Fibroblast of skin of right biceps (primary cell): ENCODE data around the gene NOXO1.

Source experiments
- DNase-seq: peaks from one replicate; pipeline ENCODE4 v3.0.0-alpha.2; 2013

NOXO1 gene

DNA sequence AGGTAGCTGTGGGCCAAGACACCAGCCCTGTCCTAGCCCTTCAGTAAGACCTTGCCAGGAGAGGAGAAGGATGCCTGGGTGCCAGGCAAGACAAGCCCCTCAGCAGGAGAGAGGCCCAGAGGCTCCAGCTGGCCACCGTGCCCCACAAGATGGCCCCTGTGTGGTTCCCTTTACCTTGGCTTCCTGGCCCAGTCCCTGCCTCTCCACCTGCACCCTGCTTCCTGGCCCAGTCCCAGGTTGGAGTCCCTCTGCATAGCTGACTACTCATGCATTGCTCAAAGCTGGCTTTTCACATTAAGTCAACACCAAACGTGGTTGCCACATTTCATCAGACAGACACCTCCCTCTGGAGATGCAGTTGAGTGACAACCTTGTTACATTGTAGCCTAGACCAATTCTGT is 12.5 kb upstream of the NOXO1 start:
- DNase-seq = peak; percentile 26

DNA sequence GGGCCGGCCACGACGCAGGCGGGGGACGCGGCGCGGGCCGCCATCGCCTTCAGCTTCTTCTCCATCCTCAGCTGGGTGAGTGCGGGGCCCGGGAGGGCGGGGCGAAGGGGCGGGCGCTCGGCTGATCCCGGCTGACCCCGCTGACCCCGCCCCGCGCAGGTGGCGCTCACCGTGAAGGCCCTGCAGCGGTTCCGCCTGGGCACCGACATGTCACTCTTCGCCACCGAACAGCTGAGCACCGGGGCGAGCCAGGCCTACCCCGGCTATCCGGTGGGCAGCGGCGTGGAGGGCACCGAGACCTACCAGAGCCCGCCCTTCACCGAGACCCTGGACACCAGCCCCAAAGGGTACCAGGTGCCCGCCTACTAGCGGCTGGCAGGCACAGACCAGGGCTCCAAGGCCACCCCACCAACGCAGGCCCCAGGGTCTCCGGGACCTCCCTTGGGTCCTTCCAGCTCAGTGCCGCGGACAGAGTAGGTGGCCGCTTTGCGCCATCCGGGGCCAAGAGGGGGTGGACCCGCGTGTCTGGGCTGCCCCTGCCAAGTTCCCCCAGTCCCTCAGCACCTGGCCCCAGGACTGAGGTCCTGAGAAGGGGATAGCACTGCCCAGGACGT is 11.5 kb upstream of the NOXO1 start:
- DNase-seq = no peak

- peak; percentile 92 for DNase-seq
These were observed 10.9 kb upstream of the NOXO1 start for GRCh38 chr16:1991948-1992703.

GRCh38 chr16:1991588-1991947 is 10.3 kb upstream of the NOXO1 start:
- no peak for DNase-seq

DNA sequence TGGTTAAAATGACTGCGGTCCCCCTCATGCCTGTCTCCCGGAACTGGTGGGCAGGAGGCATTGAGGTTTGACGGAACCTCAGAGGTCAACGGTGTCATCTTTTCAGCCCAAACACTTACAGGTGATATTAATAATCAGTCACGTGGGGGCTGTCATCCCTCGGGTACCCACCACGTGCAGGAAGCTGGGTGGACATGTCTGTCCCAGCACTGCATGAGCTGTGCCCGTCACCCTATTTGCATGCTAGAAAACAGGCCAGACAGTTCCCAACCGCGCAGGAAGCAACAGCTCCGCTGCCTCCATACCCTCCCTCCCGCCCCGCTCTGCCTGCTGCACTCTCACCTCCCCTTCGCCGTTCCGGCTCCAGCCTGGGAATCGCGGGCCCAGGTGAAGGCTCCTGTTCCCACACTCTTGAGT is 9.9 kb upstream of the NOXO1 start:
- DNase-seq = no peak

- no peak for DNase-seq
These were observed 9.3 kb upstream of the NOXO1 start for GRCh38 chr16:1990351-1991134.

GRCh38 chr16:1990101-1990350 is 8.8 kb upstream of the NOXO1 start:
- no peak for DNase-seq

DNA sequence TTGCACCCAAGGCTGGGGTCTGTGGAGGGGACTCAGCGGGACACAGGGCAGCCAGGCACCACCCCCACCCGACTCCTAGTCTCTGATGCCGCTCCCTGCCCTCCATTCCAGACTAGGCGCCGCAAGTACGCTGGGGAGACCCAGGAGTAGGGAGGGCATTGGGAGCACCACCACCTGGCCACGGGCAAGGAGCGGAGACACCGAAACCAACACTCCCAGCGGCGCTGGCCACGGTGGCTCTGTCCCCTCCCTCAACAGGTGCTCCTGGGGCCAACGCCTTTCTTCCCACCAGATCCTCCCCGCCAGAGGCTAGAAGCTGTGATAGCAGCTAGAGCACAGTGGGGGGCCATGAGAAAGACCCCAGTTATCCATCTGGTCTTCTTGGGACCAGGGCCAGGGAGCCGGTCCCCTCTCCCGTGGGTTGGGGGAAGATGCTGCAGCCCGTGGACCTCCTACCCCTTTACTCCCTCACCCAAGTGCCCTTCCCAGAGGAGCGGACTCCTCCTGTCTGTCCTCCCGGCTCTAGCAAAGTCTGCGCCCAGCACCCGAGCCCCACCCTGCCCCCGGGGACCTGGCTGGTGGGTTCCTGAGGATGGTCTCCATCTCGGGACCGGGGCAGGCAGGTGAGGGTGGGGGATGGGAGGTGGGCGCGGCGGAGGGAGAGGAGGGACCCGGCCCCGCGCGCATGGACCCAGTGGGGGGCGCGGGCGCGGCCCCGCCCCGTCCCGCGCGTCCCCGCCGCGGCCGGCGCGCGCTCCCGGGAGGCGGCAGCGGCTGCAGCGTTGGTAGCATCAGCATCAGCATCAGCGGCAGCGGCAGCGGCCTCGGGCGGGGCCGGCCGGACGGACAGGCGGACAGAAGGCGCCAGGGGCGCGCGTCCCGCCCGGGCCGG is 8.2 kb upstream of the NOXO1 start, which contains the start of gene SYNGR3:
TSS of gene SYNGR3 (plus strand) at position 762 of the 892 bp plus-strand sequence. CDS start 133 bp downstream, outside the sequence.
- no peak for DNase-seq

DNA sequence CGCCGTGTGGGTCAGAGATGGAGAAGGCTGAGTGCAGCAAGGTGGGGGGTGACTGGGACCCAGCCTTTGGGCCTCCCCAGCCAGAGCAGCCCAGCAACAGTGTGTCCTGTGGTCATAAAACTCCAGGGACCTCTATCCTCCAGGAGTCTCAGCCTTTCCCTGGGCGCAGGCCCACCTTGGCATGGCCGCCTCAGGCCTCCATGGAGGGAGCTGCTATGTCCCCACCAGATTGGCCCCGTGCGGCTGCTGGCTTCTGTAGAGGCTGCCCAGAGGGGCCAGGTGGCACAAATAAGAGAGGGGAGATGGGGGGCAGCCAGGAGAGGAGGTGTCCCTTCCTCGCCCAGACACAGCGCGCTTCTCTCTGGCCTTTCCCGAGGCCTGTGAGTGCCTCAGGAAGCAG is 5.9 kb upstream of the NOXO1 start:
- DNase-seq = no peak

GRCh38 chr16:1985466-1986150 is 4.3 kb upstream of the NOXO1 start:
- DNase-seq = no peak

DNA sequence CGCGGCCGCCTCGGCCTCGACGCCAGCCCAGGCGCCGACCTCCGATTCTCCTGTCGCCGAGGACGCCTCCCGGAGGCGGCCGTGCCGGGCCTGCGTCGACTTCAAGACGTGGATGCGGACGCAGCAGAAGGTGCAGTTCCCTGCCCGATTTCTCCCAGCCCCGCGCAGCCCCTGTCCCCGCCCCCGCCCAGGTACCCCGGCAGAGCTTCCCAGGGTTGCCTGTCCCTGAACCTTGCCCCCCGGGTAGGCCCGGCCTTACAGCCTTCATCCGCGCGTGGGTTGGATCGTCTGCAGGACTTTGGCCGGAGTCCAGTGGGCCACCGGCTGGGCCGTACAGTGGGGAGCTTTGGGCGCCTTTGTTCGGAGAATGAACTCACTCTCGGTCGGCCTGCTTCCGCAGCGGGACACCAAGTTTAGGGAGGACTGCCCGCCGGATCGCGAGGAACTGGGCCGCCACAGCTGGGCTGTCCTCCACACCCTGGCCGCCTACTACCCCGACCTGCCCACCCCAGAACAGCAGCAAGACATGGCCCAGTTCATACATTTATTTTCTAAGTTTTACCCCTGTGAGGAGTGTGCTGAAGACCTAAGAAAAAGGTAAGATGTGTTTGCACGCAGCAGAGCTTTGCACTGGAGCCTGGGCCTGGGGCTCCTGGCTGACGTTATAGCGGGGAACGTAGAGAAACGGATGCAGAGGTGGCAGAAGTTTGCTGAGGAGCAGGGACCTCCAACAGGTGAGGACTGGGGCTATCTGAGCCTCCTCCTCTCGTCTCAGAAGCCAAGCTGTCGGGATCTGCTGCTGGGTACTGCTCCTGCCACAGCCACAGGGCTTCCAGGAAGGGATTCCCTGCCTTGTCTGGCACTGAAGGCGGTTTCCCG is 3.3 kb upstream of the NOXO1 start:
- DNase-seq = no peak

GRCh38 chr16:1983544-1984346 is 2.5 kb upstream of the NOXO1 start, which contains the start of gene GFER:
TSS of gene GFER (plus strand) at chr16:1984193. CDS start at chr16:1984219, 26 bp downstream.
- DNase-seq = peak; percentile 92

GRCh38 chr16:1982991-1983543 is 1.8 kb upstream of the NOXO1 start:
- DNase-seq = no peak

GRCh38 chr16:1982013-1982433 is 754 bp upstream of the NOXO1 start:
- DNase-seq = no peak

DNA sequence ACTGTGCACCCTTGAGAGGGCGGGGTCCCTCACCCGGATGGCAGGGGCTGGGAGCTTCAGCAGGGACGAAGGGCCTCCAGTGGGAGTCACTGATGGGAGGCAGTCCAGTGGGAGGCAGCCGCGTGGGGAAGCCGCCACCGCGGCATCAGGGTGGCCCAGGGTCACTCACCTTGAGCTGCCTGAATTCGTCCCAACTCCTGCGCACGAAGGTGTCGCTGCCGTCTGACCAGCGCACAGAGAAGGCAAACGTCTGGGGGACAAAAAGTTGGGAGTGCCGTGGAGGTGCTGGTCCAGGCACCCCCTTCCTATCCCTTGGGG is 540 bp downstream of the NOXO1 start:
- DNase-seq = no peak

GRCh38 chr16:1980030-1980769 is 1.1 kb downstream of the NOXO1 start:
- DNase-seq = no peak

DNA sequence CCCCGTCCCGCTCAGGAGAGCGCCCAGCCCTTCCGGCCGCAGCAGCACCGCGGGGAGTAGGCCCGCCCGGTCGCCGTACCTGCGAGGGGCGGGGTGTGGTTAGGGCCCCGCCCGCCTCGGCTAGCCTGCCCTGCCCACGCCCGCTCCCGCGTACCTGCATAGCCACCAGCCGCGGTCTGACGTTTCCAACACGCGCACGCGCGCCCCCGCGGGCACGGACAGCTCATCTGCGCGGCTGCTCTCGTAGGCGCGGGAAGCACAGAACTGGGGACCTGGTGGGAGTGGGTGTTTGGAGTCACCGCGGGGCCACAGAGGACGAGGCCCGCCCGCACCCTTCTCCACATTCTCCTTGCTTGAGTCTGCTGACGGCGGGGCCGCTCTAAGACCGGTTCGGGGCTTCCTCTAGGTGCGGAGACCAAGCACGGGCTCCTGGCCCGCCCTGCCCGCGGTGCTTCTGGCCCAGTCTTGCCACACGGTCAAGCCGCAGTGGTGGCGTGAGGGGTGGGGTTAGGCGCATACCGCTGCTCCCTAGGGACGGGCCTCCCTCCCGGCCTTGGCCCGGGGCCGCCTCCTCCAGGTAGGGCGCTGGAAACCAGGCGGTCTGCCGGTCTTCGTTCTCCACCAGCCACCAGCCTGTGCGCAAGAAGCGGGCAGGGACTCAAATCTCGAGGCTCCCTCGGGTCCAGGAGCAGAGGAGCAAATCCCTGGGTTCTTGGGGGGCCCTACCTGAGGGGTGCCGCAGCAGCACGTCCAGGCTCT is 1.8 kb downstream of the NOXO1 start:
- no peak for DNase-seq

- DNase-seq = no peak
These were observed 2.7 kb downstream of the NOXO1 start for GRCh38 chr16:1978476-1979120.
